CD4-positive, alpha-beta T cell (primary cell): ENCODE measurements around the gene GTF2F1. TPM values are rescaled to one million over a fixed set of nuclear protein-coding genes. Genes with fewer than 3 reads are reported as not detected.

Experiments
- ATAC-seq: fragments of 200-7000 bp; cut with Tn5 transposase; one replicate; pipeline ENCODE4 v1.10.0; 2022; ENCODE audit warnings: mild to moderate bottlenecking; ENCODE audit not compliant: poor library complexity
- CTCF ChIA-PET: fragments of 350-600 bp; sonication (Branson Sonifier 250); formaldehyde crosslinking; loops from one replicate; lab custom pipeline; 2021; ENCODE audit warnings: antibody characterized with exemption, inconsistent platforms; lab: Charles Lee
- POLR2A ChIA-PET: fragments of 350-600 bp; sonication (Branson Sonifier 250); formaldehyde crosslinking; loops from one replicate; lab custom pipeline; 2021; ENCODE audit warnings: antibody characterized with exemption, inconsistent platforms; lab: Charles Lee
- DNase-seq, 14 experiments: peaks; one replicate each; pipeline ENCODE4 v3.0.0-alpha.2; 2013 to 2020; ENCODE audit warnings: mixed read lengths in 2 of 14
- H3K27ac ChIP-seq, 2 donors: one replicate each; pipeline versions ENCODE4 v1.5.1 to v1.7.0; 2013; ENCODE audit warnings: low read length in 2 of 2, low read depth in 1 of 2, mild to moderate bottlenecking in 1 of 2
- H3K27me3 ChIP-seq, 2 experiments: 1 replicate in 1 of 2; 2 replicates in 1 of 2; pipeline versions ENCODE4 v1.6.1 to v1.7.0; 2013; ENCODE audit warnings: low read length in 2 of 2, control low read depth in 1 of 2, mild to moderate bottlenecking in 1 of 2, moderate library complexity in 1 of 2; ENCODE audit not compliant: insufficient read depth in 2 of 2, control insufficient read depth in 1 of 2
- H3K36me3 ChIP-seq: one replicate; pipeline ENCODE4 v1.6.1; 2013; ENCODE audit warnings: low read length, control low read depth; ENCODE audit not compliant: insufficient read depth
- H3K4me1 ChIP-seq: one replicate; pipeline ENCODE4 v1.6.1; 2013; ENCODE audit warnings: low read length, control low read depth; ENCODE audit not compliant: insufficient read depth
- H3K4me3 ChIP-seq: one replicate; pipeline ENCODE4 v1.5.1; 2013; ENCODE audit warnings: mild to moderate bottlenecking, low read length, moderate library complexity
- H3K9me3 ChIP-seq, 2 experiments: 1 replicate in 1 of 2; 2 replicates in 1 of 2; pipeline versions ENCODE4 v1.6.1 to v1.7.0; 2013; ENCODE audit warnings: low read length in 2 of 2, mild to moderate bottlenecking in 2 of 2, control low read depth in 1 of 2, moderate library complexity in 1 of 2; ENCODE audit not compliant: control insufficient read depth in 1 of 2, insufficient read depth in 1 of 2
- H3K27ac Mint-ChIP-seq: one replicate; pipeline ENCODE4 v1.8.0; 2020; ENCODE audit warnings: mixed read lengths
- H3K27me3 Mint-ChIP-seq: one replicate; pipeline ENCODE4 v1.8.0; 2021; ENCODE audit warnings: mixed read lengths
- H3K36me3 Mint-ChIP-seq: one replicate; pipeline ENCODE4 v1.8.0; 2021; ENCODE audit warnings: low read depth, mixed read lengths
- H3K4me1 Mint-ChIP-seq: one replicate; pipeline ENCODE4 v1.8.0; 2021; ENCODE audit warnings: low read depth, mixed read lengths
- H3K4me3 Mint-ChIP-seq: one replicate; pipeline ENCODE4 v1.8.0; 2020; ENCODE audit warnings: mild to moderate bottlenecking, mixed read lengths
- H3K9me3 Mint-ChIP-seq: one replicate; pipeline ENCODE4 v1.8.0; 2020; ENCODE audit warnings: mixed read lengths
- intact Hi-C, 2 experiments: fragments of 100-400 bp; cut with DNase I in 1 of 2; cut with micrococcal nuclease in 1 of 2; formaldehyde crosslinking; loops; one replicate each; pipeline versions ENCODE4 v1.15.1 to v1.9.0; 2023 to 2025; cut with DNase I, micrococcal nuclease
- total RNA-seq, 174 experiments: library from RNA in 2 of 174; stranded (reverse) in 2 of 174; gene quantifications; one replicate each; pipeline ENCODE4 v1.2.3 and lab custom pipeline; 2021 to 2026
- TF ChIP-seq, protein P1 (sequence below): fragments of 200-600 bp; IDR thresholded peaks from one replicate; pipeline ENCODE4 v1.8.0; 2022; ENCODE audit warnings: antibody characterized with exemption, mild to moderate bottlenecking

GTF2F1 gene
- total RNA-seq, 2 experiments from 2014 or later, result 56.1 to 61.1 TPM

DNA sequence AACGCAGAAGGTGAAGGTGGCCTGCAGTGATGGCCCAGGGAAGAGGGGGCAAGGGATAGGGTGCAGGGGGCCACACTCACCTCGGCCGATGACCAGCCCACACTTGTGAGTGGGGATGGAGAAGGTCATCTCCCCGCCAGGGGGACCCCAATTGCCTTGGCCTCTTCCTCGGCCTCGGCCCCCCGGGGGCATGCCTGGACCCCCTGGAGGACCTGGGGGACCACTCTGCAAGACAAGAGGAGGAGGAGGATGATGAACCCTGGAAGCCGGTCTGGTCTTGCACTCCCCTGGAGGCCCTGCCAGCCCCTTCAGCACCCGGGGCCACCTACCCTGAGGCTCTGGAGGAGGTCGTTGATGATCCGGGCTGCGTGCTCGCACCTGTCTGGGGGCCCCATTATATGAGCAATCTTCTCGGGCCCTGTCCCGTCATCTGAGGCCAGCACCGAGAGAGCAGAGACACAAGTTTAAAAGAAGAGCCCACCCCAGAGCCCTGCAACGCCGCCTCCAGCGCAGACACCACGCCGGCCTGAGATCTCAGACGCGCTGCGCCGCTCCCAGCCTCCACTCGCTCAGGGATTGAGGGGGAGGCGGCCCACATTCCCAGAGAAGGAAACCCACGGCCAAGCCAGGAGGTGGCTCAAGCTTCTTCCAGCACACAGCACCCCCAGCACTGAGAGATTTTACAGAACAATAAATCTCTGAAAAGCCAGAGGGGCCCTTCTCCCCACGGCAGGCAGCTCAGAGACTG is 23.9 kb upstream of the GTF2F1 start:
- no peaks in the 10 kb centered on the region for H3K9me3 ChIP-seq
- Mint-ChIP-seq H3K9me3 (no peaks in the 10 kb centered on the region), H3K27ac (no peak overlapping the region), H3K4me1 (no peaks in the 10 kb centered on the region), H3K36me3 (peaks cover 79% of the 10 kb centered on the region), H3K27me3 (no peaks in the 10 kb centered on the region), H3K4me3 (no peak overlapping the region)
- DNase-seq (no peak), ATAC-seq (no peak)
- ChIA-PET POLR2A (no interaction called here), CTCF (no interaction called here)
- H3K27ac ChIP-seq, result no peak overlapping the region
- no peaks in the 10 kb centered on the region for H3K27me3 ChIP-seq
- H3K4me3 ChIP-seq, result no peak overlapping the region
- TF ChIP-seq, protein P1, sequence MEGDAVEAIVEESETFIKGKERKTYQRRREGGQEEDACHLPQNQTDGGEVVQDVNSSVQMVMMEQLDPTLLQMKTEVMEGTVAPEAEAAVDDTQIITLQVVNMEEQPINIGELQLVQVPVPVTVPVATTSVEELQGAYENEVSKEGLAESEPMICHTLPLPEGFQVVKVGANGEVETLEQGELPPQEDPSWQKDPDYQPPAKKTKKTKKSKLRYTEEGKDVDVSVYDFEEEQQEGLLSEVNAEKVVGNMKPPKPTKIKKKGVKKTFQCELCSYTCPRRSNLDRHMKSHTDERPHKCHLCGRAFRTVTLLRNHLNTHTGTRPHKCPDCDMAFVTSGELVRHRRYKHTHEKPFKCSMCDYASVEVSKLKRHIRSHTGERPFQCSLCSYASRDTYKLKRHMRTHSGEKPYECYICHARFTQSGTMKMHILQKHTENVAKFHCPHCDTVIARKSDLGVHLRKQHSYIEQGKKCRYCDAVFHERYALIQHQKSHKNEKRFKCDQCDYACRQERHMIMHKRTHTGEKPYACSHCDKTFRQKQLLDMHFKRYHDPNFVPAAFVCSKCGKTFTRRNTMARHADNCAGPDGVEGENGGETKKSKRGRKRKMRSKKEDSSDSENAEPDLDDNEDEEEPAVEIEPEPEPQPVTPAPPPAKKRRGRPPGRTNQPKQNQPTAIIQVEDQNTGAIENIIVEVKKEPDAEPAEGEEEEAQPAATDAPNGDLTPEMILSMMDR, result no peak
- peaks cover 78% of the 10 kb centered on the region for H3K36me3 ChIP-seq
- H3K4me1 ChIP-seq, result peaks cover 5% of the 10 kb centered on the region
- intact Hi-C loops, result no loop called here

DNA sequence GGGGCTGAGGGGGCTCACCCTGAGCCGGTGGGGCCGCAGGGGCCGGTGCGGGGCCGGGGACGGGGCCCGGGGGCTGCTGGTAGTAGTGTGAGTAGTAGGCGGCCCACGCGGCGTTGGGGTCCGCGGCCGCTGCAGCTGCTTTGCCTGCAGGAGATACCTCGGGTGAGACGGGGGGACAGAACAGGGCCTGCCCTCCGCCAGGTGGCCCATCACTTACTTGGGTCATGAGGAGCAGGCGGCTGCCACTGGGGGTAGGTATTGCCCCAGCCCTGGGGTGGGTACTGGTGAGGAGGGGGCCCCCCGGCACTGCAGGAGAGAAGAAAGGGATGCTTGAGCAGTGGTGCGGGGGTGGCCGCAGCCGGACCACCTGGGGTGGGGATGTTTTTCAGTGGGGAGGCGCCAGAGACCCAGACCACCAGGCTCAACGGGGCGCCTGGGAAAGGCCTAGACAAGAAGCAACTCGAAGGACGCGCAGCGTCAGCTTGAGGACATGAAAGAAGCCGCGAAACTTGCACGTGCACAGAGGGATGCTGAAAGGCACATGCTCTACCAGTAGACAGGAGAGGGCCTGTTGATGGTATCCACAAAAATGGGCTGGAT is 22.7 kb upstream of the GTF2F1 start:
- no peak overlapping the region for H3K27ac Mint-ChIP-seq
- intact Hi-C loops, result no loop called here
- Histone ChIP-seq H3K27me3 (no peaks in the 10 kb centered on the region), H3K27ac (no peak overlapping the region), H3K36me3 (peaks cover 67% of the 10 kb centered on the region), H3K4me3 (no peak overlapping the region), H3K9me3 (no peaks in the 10 kb centered on the region), H3K4me1 (no peaks in the 10 kb centered on the region)
- DNase-seq (peak in 1 of 14 experiments; percentile 22), ATAC-seq (no peak)
- POLR2A ChIA-PET, result interaction anchor here (0.6 kb wide), 1 partner anchor 370 kb away, joined by 3 read pairs; no protein-coding TSS in a partner anchor
- no peaks in the 10 kb centered on the region for H3K27me3 Mint-ChIP-seq
- no peak overlapping the region for H3K4me3 Mint-ChIP-seq
- no peaks in the 10 kb centered on the region for H3K9me3 Mint-ChIP-seq
- TF ChIP-seq, protein P1, result no peak
- peaks cover 68% of the 10 kb centered on the region for H3K36me3 Mint-ChIP-seq
- CTCF ChIA-PET, result no interaction called here
- H3K4me1 Mint-ChIP-seq, result no peaks in the 10 kb centered on the region

DNA sequence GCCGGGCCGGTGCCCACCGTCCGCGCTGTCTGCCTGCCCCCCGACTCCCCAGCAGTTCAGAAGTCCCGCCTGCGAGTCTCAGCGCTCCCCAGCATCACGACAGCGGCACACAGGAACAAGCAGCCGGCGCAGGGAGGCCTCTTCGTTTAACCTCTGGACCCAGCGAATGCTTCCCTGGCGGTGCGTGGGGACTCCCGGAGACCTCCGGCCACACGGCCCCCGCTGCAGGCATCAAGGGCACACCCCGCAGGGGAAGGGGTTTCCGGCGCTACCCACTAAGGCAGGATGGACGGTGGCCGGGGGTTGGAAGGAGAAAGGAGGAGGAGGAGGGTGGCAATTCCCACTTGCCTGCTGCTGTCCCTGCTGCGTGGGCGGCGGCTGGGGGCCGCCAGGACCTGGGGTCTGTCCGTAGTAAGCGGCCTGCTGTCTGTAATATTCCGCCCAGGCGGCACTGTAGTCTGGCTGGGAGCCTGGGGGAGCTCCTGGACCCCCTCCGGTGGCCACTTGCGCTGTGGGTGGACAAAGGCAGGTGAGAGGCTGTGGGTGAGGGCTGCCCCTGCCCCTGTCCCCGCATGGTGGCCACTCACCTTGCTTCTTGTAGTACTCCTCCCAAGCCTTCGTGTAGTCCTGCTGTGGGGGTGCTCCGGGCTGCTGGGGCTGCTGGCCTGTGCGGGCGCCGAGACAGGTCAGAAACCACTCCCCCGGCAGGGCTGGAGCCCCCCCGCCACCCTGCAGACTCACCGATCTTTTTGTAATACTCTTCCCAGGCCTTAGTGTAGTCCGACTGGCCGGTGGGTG is 22.0 kb upstream of the GTF2F1 start:
- H3K4me1 ChIP-seq, result no peaks in the 10 kb centered on the region
- no peaks in the 10 kb centered on the region for H3K9me3 ChIP-seq
- no peak overlapping the region for H3K27ac ChIP-seq
- H3K4me3 ChIP-seq, result no peak overlapping the region
- ChIA-PET CTCF (no interaction called here), POLR2A (no interaction called here)
- no peaks in the 10 kb centered on the region for H3K27me3 Mint-ChIP-seq
- peak in 1 of 14 experiments; percentile 26 for DNase-seq
- H3K4me1 Mint-ChIP-seq, result no peaks in the 10 kb centered on the region
- H3K4me3 Mint-ChIP-seq, result no peak overlapping the region
- H3K27ac Mint-ChIP-seq, result no peak overlapping the region
- no peaks in the 10 kb centered on the region for H3K9me3 Mint-ChIP-seq
- H3K36me3 ChIP-seq, result peaks cover 60% of the 10 kb centered on the region
- no peaks in the 10 kb centered on the region for H3K27me3 ChIP-seq
- no peak for ATAC-seq
- H3K36me3 Mint-ChIP-seq, result peaks cover 61% of the 10 kb centered on the region
- intact Hi-C loops, result no loop called here
- TF ChIP-seq, protein P1, result no peak
